HG02759 (cell line): Measurements from ENCODE around the gene CAB39.
A peak's percentile ranks its signal among the peaks of the same experiment; 100 is the strongest.

Experiments
- ATAC-seq: cut with Tn5 transposase; IDR thresholded peaks from one replicate; pipeline ENCODE4 v1.9.1; 2021; ENCODE audit warnings: mild to moderate bottlenecking, moderate library complexity; ENCODE audit not compliant: unreplicated experiment

Gene CAB39

DNA sequence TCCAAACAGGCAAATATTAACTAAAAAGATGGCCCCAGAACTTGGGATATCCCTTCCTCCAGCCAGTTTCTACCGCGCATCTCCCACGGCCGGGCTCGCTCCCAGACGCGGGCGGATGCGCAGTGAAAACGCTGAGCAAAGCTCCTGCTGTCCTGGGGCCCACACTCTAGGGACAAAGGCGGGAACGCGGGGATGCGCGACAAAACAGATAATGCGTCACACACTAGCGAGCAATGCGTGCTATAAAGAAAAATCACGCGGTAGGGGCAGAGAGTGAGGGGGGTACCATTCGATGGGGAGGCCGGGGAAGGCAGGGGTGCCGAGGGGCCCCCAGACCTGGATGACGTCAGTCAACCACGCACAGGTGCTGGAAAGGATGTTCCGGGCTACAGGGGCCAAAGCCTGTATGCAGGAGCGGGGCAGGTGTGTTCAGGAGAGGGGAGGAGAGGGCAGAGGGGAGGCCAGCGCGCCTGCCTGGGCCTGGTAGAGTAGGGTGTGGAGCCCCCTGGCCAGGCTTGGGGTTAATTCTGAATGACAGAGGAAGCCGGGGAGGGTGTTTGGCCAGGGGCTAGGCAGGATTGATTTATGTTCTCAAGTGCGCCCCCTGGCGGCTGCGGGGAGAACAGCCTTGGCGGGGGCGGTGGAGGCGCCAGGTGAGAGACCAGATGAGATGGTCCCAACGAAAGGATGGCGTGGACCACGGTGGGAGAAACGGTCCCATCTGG, 137.2 kb downstream of the CAB39 start:
- ATAC-seq: peak; percentile 58

GRCh38 chr2:230850358-230850658, 137.7 kb downstream of the CAB39 start:
- no peak for ATAC-seq

DNA sequence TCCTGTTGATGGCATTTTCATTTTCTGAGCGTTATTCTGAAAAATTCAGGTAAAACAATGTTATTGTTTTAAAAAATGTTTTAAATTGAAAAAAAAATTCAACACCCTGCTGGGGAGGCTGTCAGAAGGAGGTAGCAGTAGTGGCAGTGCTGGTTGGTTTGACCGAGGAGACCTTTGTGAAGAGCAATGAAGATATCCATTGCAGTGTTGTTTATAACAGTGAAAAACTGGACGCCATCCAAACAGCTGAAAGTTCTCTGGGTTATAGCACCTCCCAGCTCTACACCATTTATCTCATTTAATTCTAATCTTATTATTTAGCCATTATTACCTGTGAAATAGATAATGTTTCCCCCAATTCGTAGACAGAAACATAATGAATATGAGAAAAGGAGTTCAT, 139.5 kb downstream of the CAB39 start:
- no peak for ATAC-seq

DNA sequence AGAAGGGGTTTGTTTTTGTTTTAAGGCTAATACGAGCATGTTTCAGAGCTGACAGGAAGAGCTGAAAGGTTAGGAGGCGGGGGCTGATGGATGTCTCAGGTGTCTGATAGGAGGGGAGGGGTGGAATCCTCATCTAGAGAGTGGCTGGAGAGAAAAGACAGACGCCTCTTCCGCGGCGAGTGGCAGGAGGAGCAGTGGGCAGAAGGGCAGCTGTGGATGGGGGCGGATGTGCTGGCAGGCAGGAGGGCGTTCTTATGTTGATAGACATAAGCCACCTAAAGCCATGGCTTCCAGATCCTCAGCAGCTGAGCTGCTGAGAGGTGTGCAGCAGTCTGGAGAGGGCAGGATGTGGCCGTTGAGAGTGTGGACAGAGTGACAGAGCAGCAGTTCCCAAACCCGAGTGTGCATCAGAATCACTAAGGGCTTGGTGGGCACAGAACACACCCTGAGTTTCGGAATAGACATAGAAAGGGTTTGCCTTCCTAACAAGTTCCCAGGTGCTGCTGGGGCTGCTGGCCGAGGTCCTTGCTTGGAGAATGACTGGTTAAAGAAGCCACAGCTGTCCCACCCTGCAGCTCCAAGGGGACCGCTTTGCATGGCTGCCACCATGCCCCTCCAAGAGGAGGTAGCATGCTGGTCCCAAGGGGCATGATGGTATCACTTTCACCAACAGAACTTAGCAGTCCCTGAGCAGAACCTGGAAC, 149.1 kb downstream of the CAB39 start:
- ATAC-seq: no peak

DNA sequence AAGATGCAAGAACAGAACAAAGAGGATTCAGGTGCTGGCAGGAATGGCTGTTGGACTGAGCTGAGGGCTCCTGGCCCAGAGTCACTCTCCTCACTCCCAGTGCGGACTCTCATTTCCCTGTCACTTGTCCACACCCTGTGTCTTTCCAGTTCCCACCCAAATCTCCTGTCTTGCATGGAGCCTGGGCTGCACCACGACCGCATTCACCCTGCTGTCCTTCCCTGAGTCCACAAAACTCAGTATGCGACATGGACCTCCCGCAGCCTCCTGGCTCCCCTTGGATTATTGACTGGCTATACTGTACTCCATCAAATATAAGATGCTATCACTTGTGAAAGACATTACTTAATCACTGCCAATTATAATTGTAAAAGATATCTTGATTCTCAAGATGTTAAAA, 149.7 kb downstream of the CAB39 start:
- no peak for ATAC-seq

GRCh38 chr2:230863031-230863430, 150.4 kb downstream of the CAB39 start:
- ATAC-seq: no peak

DNA sequence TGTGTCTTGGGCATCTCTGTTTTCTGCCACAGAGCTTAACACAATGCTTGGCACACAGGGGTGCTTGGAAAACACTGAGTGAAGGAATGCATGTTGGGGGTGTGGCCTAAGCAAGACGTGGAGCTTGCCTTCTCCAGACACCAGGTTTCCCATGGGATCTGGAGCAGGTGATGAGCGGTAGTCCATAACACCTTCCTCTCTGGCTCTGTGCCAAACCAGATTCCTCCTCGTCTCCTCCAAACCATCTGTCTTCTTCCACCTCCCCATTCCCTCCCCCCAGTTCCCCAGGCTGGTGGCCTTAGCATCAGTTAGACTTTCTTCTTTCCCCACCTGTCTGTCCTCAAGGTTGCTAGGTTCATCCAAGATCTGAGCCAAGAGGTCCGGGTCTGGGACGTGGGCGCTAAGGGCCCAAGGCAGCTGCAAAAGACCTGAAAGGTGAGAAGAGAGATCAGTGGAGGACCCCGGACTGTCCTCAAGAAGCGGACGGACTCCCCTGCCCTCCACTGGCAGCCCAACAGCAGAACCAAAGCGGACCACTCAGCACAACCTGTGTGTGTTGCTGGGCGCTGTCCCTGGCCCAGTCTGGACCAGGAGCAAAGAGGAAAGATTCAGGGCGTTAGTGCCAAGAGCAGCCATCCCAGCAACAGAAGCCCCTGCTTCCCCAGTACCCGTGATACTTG, 150.9 kb downstream of the CAB39 start:
- no peak for ATAC-seq

- ATAC-seq: no peak
Observed at GRCh38 chr2:230864122-230864604, 151.5 kb downstream of the CAB39 start.

DNA sequence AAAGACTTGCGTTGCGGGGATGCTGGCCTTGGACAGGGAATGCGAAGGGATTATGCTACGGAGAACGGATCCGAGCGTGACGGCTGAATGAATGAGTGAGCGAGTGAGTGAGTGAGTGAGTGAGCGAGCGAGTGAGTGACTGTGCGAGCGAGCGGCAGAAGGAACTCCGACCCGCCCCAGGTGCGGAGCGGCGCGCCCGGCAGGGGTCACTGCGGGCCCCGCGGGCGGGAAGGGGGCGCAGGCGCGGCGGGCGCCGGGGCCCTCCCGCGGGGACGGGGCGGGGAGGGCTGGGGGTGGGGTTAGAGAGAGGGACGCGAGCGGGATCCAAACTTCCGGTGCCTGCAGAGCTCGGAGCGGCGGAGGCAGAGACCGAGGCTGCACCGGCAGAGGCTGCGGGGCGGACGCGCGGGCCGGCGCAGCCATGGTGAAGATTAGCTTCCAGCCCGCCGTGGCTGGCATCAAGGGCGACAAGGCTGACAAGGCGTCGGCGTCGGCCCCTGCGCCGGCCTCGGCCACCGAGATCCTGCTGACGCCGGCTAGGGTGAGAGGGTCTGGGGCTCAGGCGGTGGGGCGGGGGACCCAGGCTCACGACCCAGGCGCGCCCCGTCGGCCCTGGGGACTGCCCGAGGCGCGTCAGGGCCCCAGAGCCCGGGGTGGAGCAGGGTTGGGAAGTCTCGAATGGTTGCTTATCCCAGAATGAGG, 152.1 kb downstream of the CAB39 start, which contains the start of gene ITM2C:
Gene ITM2C (plus strand): TSS at position 338 of the 702 bp plus-strand sequence. CDS start 84 bp downstream, at position 422.
- ATAC-seq: peak; percentile 77

DNA sequence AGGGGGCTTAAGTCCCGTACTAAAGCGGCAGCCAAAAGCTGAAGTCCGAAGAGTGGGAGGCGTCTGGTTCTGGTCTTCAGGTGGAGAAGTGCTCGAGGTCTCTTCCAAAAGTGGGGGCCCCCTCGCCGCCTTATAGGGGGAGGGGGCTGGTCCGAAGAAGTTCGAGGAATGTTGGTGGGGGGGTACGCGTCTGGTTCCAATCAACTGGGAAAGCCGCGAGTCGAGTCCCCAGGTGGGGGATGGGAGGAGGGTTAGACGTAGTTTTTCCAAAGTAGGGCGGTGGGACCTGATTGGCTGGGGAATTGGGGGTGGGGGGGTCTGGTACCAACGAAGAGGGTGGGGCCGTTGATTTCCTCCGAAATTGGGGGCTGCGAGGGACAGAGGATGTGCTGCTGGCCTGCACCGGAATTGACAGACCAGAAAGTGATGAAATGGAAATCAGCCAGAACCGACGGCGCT, 152.7 kb downstream of the CAB39 start:
- no peak for ATAC-seq

GRCh38 chr2:230865766-230866755, 153.4 kb downstream of the CAB39 start:
- no peak for ATAC-seq

GRCh38 chr2:230866756-230867523, 154.3 kb downstream of the CAB39 start:
- ATAC-seq: no peak

- no peak for ATAC-seq
Observed at GRCh38 chr2:230868161-230868946, 155.7 kb downstream of the CAB39 start.

DNA sequence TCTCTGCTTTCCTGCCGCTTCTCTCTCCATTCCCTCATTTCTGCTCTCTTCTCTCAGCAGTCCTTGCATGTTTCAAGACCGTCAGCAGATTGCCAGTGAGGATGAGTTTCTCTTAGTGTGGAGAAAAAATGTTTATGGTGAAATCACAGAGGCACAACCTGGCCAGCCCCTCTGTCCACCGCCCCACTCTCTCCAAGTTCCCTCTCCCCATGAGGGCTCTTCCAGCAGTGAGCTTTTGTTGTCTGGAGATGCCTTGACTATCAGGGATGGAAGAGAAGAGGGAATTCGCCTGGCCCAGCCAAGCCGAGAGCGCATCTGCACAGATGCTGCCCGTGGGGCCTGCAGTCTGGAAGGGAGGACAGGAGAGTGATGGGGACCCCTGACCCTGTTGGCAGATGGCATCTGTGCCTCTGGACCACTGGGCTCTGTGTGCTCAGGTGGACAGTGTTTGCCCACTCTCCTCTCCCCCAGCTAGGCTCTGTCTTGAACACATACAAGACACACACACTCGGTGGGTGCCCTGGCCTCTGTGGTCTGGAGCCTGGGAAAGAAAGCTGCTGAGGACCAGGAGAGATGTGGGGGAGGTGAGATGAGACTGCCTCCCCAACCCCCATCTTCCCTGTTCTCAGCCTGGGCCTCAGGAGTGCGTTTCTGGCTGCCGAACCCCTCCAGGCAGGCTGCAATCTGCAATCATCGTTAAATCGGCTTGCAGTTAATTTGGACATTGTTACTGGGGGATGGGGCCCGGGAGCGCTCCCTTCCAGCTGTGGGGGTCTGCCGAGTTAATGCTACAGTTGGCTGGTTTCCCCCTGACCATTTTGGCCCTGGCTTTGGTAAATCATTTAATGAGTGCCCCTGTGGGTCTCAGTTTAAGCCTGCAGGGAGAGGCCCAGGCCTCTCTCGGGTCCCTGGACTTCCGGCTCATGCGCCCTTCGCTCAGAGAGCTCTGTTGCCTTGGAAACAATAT, 156.6 kb downstream of the CAB39 start:
- ATAC-seq: no peak

DNA sequence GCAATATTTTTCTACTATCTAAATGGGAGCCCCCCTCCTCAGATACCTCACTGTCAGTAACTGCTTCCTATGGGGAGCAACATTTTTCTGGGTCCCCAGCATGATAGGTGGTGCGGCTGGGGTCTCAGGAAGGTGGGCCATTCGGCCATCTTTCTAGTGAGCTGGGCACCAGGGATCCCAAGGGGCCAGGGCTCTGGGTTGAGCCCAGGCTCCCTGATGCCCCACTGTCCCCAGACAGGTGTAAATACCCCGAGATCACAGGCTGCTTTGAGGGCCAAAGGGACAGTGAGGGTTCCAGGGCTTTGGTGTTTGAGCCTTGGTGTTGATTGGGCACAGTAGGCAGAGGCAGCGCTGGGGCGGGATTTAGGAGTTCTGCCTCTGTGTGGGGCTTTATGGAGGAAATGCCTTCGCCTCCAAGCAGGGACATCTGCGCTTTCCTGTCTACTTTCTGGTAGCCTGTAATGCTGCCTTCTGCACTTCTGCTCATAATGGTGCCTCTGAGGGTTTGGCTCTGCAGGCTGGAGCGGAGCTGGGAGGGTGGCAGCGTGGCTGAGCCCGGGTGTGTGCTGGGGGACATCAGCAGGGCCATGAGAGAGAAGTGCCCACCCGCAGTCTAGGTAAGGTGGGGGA, 157.4 kb downstream of the CAB39 start:
- ATAC-seq: no peak
